Middle frontal gyrus (tissue), 1 donor: ENCODE data around the gene RBM10.

Source experiments
- DNase-seq: peaks from one replicate; pipeline ENCODE4 v3.0.0-alpha.2; 2015; ENCODE audit warnings: low spot score; ENCODE audit errors: extremely low spot score

Gene RBM10

GRCh38 chrX:47148946-47149345, 3.9 kb downstream of the RBM10 start:
- no peak for DNase-seq

- DNase-seq, result no peak
These were observed 6.4 kb downstream of the RBM10 start for GRCh38 chrX:47151435-47151834.

GRCh38 chrX:47156611-47157520, 11.8 kb downstream of the RBM10 start:
- no peak for DNase-seq

- no peak for DNase-seq
These were observed 13.1 kb downstream of the RBM10 start for GRCh38 chrX:47158131-47158530.

- no peak for DNase-seq
These were observed 13.8 kb downstream of the RBM10 start for GRCh38 chrX:47158781-47159180.

- no peak for DNase-seq
These were observed 15.8 kb downstream of the RBM10 start for GRCh38 chrX:47160781-47161180.

GRCh38 chrX:47162927-47163583, 18.0 kb downstream of the RBM10 start:
- no peak for DNase-seq

GRCh38 chrX:47164420-47164819, 19.4 kb downstream of the RBM10 start:
- no peak for DNase-seq

- DNase-seq, result no peak
These were observed 21.1 kb downstream of the RBM10 start for GRCh38 chrX:47166126-47166525.

GRCh38 chrX:47168495-47169073, 23.6 kb downstream of the RBM10 start:
- DNase-seq, result no peak

- DNase-seq, result no peak
These were observed 24.3 kb downstream of the RBM10 start for GRCh38 chrX:47169273-47169672.

- DNase-seq, result no peak
These were observed 24.9 kb downstream of the RBM10 start for GRCh38 chrX:47169726-47170515.

- no peak for DNase-seq
These were observed 26.1 kb downstream of the RBM10 start for GRCh38 chrX:47170861-47171692.

GRCh38 chrX:47171996-47172395, 27.0 kb downstream of the RBM10 start:
- no peak for DNase-seq

GRCh38 chrX:47172549-47172948, 27.5 kb downstream of the RBM10 start:
- no peak for DNase-seq

GRCh38 chrX:47172971-47173792, 28.2 kb downstream of the RBM10 start:
- no peak for DNase-seq

- no peak for DNase-seq
These were observed 29.4 kb downstream of the RBM10 start for GRCh38 chrX:47174376-47174775.

- no peak for DNase-seq
These were observed 30.0 kb downstream of the RBM10 start for GRCh38 chrX:47174846-47175587.

- DNase-seq, result no peak
These were observed 30.6 kb downstream of the RBM10 start for GRCh38 chrX:47175588-47175980.
